GM12891 (cell line): ENCODE results near the gene NDUFV3.

ENCODE experiments used
- POLR2A ChIP-seq: IDR thresholded peaks from 2 replicates; pipeline ENCODE4 v1.6.1; 2011; ENCODE audit warnings: low read depth, low read length, control low read depth
- POLR2AphosphoS5 ChIP-seq: IDR thresholded peaks from 2 replicates; pipeline ENCODE4 v1.6.1; 2011; ENCODE audit warnings: low read depth, low read length, control low read depth

- TF ChIP-seq POLR2A (no peak), POLR2AphosphoS5 (no peak)
Measured at GRCh38 chr21:42850866-42851391, 42.2 kb upstream of the NDUFV3 start.
